ENCODE measurements around the gene GNG2.

Gene GNG2
- long read RNA-seq, donor 1, transcript GNG2-213 (4 exons, 2,125 nt) = major isoform, 29 of 31 reads
- long read RNA-seq, donor 1, partial matches to known transcripts = 0 of 31 reads
- long read RNA-seq, donor 1, other reads (novel, unspliced or antisense) = 0 of 31 reads
- long read RNA-seq, donor 2, transcript GNG2-213 (4 exons, 2,125 nt) = major isoform, 18 of 19 reads
- long read RNA-seq, donor 2, partial matches to known transcripts = 0 of 19 reads
- long read RNA-seq, donor 2, other reads (novel, unspliced or antisense) = 0 of 19 reads
- long read RNA-seq, donor 3, transcript GNG2-213 (4 exons, 2,125 nt) = major isoform, 12 of 15 reads
- long read RNA-seq, donor 3, partial matches to known transcripts = 0 of 15 reads
- long read RNA-seq, donor 3, other reads (novel, unspliced or antisense) = 0 of 15 reads
- long read RNA-seq, donor 4, transcript GNG2-213 (4 exons, 2,125 nt) = major isoform, 18 of 19 reads
- long read RNA-seq, donor 4, partial matches to known transcripts = 0 of 19 reads
- long read RNA-seq, donor 4, other reads (novel, unspliced or antisense) = 0 of 19 reads
- long read RNA-seq, donor 5, transcript GNG2-213 (4 exons, 2,125 nt) = major isoform, 10 of 12 reads
- long read RNA-seq, donor 5, partial matches to known transcripts = 0 of 12 reads
- long read RNA-seq, donor 5, other reads (novel, unspliced or antisense) = 0 of 12 reads
- long read RNA-seq, donor 6, transcript GNG2-213 (4 exons, 2,125 nt) = major isoform, 26 of 55 reads
- long read RNA-seq, donor 6, partial matches to known transcripts = 28 of 55 reads
- long read RNA-seq, donor 6, other reads (novel, unspliced or antisense) = 0 of 55 reads
- long read RNA-seq, donor 7 = 0 reads
- long read RNA-seq, donor 8, transcript GNG2-213 (4 exons, 2,125 nt) = major isoform, 24 of 27 reads
- long read RNA-seq, donor 8, partial matches to known transcripts = 0 of 27 reads
- long read RNA-seq, donor 8, other reads (novel, unspliced or antisense) = 0 of 27 reads

GRCh38 chr14:51860164-51860824, at the start of gene GNG2:
TSS of gene GNG2 (plus strand) at chr14:51860612. CDS start at chr14:51950679, 90,067 bp downstream.
- peak; percentile 74 for DNase-seq

DNA sequence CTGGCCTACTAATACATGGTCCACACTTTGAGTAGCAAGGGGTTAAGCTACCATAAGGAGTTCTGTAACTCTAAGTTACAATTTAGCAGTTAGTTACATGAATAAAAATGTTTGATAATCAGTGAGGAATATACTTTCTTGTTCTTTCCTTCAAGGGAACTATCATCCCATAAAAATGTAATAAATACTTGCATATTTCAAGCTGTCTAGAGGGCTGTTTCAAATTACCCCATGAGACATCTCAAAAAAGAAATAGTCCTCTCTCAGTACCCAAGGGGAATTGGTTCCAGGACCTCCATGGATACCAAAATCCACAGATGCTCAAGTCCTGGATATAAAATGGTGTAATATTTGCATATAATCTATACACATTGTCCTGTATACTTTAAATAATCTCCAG, 48.7 kb upstream of the GNG2 start:
- DNase-seq = no peak

DNA sequence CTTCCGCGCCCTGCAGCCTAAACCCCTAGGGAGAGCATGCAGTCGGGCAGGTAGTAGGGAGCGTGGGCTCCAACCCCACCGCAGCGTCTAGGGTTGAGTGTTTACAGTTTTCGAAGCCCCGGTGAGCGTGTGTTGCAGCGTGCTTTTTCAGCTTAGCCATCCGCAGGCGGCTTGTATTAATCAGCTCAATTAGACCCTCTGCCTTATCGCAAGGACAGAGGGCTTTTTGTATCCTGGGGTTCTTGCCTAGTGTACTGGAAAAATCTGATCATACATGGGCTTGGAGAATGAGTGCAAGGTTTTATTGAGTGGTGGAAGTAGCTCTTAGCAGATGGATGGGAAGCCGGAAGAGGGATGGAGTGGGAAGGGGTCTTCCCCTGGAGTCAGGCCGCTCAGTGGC, 44.4 kb upstream of the GNG2 start:
- no peak for DNase-seq

DNA sequence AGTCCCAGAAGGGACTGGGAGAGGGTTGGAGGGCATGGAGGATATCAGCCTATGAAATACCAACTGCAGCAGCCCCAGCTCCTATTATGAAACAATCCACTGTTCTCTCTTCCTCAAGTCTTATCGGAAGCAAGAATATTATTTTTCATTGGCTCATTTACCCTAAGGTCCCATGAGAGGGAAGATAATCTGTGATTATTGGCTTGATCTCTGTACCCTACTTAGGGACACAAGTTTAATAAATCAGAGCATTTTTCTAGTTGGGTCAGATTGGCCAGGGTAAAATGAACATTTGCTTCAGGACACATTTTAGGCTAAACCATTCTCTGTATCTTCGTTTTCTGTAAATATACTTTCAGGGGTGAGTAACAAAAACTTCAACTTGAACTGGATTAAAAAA, 43.1 kb upstream of the GNG2 start:
- no peak for DNase-seq

- no peak for DNase-seq
Observed at GRCh38 chr14:51818748-51819380, 41.5 kb upstream of the GNG2 start.

- no peak for DNase-seq
Observed at GRCh38 chr14:51821822-51822221, 38.6 kb upstream of the GNG2 start.

DNA sequence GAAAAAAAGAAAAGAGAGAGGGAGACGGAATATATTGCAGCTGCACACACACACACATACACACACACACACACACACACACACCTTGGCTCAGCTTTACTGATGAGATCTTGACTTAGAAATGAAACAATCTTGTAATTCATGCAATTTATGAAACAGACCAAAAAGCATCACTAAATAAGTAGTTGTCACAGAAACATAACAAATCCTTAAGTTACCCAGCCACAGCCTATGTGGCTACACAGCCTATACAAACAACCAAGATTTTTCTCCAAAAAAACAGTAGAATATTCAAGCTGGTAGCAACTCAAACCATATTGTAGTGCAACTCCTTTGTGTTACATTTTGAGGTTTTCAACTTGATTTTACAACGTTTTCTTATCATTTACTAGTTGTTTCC, 37.9 kb upstream of the GNG2 start:
- no peak for DNase-seq

DNA sequence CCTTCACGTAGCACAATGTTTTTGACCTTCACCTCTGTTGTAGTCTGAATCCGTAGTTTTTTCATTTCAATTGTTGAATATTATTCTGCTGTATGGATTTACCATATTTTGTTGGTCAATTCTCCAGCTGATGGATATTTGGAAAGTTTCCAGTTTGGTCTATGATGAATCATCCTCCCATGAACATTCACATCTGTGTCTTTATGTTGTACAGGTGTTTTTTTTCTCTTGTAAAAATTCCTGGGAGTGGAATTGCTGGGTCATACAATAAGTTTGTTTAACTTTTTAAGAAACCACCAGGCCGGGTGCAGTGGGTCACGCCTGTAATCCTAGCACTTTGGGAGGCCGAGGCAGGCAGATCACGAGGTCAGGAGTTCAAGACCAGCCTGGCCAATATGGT, 36.7 kb upstream of the GNG2 start:
- DNase-seq = no peak

DNA sequence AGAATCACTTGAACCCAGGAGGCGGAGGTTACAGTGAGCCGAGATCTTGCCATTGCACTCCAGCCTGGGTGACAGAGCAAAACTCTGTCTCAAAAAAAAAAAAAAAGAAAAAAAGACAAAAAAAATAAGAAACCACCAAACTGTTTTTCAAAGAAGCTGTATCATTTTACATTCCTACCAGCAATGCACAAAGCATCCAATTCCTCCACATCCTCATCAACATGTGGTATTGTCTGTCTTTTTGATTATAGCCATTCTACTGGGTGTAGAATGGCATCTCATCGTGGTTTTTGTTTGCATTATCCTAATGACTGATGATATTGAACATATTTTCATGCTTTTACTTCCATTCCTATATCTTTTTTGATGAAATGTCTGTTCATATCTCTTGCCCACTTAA, 36.2 kb upstream of the GNG2 start:
- DNase-seq = no peak

DNA sequence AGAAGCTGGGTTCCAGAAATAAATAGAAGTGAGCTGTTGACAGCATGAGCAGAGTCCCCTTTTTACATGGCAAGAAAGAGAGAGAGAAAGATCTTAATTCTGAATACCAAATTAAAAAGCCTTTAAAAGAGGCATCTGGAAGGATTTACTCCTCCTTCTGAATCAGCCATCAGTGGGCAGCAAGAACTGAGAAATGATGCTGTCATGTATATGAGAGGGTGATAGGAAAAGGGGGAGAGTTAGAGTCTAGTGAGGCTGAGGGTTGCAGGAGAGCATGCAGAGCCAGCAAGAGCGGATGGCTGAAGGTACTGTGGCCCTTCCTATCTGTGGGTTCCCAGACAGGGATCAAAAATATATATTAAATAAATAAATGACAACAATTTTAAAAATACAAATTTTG, 34.5 kb upstream of the GNG2 start:
- DNase-seq = no peak

DNA sequence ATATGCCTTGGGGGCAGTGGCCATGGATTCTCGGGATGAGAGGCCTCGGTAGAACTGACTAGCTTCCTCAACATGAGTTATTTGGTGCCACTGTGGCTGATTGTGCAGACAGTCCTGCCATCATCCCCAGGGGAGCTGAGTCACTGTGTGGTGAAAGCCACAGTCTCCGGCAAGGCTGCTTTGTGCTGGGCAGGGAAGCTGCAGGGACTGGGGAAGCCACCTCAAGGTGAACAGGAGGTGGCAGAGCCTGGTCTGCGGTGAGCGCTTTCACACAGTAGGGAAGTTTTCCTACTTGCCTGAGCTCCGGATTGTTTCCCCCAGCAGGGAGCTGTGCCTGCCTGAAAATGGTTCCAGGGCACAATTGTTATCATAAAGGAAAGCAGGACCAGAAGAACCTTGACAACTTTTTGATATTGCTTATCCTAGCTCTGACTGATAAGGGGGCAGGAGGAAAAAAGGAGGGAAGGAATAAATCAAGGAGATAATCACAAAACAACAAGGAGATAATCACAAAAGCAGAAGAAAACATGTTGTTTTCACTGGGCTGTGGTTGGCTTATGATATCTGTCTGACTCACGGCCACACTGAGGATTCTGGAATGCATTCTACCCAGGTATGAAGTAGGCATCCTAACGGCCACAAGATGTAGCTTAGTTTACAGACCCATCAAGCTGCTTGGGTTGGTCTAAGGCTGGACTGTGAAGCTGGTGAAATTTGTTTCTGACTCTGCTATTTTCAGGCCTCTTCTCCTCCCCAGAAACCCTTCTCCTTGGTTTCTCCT, 32.2 kb upstream of the GNG2 start:
- no peak for DNase-seq

DNA sequence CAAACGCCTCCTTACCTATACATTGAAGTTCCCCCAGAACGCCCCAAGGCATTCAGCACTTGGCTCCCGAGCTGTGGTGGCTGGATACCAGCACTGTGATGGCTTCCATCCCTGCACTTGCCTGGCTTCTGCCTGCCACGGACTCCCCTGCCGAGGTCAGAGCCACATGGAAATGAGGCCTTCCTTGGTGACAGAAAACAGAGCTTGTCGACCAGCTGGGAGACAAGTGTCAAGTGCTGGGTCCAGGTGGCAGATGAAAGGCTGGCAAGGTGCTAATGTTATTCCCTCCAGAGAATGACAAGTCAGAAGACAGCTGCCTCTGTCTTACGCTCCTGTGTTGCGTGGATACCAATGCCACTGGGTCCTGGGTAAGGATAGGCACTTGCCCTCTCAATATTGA, 26.2 kb upstream of the GNG2 start:
- no peak for DNase-seq

GRCh38 chr14:51836417-51836816, 24.0 kb upstream of the GNG2 start:
- DNase-seq = no peak

DNA sequence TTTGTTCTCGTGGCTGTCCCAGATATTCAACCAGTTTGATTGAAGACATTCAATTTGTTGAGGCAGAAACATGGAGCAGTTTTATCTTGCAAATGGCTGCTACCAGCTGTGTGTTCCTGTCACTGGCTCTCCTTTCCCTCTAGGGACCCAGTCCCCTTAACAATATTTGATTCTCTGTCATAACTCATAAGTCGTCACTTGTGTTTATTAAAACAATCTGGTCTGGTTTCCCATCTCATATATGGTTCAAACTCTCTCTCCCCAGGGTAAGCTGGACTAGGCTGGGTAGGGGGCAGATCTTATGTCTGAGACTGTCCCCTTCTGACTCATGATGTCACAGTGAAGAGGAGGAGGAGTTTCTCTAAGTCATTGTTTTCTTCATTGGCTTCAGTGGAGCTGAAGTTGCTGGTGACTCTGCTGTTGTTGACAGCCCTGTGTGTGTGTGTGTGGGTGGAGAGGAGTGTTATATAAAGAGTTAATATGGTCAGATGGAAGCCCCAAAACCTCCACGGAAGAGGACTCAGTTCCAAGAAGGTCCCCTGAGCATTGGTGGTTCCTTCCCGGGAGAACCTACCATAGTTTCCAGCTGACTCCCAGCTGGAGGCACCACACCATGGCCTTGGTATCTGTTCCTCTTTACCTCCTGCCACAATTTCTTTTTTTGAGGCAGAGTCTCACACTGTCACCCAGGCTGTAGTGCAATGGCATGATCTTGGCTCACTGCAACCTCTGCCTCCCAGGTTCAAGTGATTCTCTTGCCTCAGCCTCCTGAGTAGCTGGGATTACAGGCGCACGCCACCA, 16.1 kb upstream of the GNG2 start:
- no peak for DNase-seq

- DNase-seq = no peak
Observed at GRCh38 chr14:51845811-51846210, 14.6 kb upstream of the GNG2 start.

DNA sequence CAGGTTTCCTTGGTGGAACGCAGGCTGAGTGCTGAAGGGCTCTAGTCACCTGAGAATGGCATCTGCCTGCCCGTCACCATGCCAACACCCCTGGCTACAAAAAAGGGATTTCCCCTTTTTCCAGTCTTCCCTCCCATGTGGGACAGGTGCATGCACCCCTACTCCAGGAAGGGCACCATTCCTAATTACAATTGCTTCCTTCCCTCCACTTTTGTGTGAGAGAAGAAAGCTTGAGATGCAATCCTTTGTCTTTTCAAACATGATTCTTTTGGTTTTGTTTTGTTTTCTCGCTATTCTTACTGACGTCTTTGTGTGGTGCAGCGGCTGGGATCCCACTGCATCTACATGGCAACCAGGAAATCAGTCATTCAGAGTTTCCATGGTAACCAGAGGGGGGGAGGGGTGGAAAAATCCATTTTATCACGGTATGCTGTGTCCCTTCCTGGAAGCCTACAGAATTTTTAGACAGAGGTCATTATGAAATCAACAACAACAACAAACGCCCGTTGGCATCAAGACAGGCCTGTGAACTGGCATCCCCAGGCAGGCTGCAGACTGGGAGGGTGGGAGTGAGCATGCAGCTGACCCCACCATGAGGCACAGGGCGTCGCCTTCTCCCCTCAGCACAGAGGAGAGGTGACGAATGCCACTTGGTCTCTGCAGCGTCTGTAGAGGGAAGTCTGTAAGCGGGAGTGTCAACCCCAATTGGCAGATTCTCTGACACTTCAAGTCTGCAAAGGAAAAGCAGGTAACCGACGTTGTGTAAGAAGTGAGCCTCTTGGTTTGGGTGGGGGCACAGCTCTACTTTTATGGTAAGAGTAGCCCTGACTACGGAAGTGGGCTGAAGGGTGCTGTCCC, 13.6 kb upstream of the GNG2 start:
- peak; percentile 51 for DNase-seq

DNA sequence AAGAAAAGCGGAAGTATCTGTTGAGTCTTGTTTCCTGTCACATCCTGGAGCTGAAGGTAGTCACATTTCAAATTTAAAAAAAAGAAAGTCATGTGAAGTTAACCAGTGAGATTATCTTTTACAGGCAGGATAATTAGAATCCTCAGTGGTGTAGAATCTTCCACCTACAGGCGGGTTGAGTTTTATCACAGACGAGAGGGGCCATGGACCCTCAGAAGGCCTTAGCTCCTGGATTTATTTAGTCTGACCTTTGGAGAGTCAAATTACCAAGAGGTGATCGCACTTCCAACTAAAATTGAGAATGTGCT, 13.0 kb upstream of the GNG2 start:
- DNase-seq = no peak

- DNase-seq = no peak
Observed at GRCh38 chr14:51848120-51848519, 12.3 kb upstream of the GNG2 start.

DNA sequence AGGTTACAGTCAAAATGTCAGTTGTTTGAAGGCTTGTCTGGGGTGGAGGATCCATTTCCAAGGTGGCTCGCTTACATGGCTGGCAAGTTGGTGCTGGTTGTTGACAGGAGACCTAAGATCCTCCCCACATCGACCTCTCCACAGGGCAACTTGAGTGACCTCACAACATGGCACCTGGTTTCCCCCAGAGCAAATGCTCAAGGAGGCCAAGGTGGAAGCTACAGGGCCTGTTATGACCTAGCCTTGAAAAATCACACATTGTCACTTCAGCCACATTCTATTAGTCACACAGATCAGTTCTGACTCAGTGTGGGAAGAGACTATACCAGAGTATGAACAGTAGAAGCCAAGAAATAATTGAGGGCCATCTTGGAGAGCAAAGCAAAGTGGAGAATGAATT, 11.3 kb upstream of the GNG2 start:
- no peak for DNase-seq

GRCh38 chr14:51850651-51851050, 9.8 kb upstream of the GNG2 start:
- no peak for DNase-seq
